ENCODE results near the gene CNTNAP5.
"Not testable (repeated sequence)": the region's sequence is repeated elsewhere in the genome, so short reads cannot be mapped to it uniquely, and the experiment has no call there.

Gene CNTNAP5

DNA sequence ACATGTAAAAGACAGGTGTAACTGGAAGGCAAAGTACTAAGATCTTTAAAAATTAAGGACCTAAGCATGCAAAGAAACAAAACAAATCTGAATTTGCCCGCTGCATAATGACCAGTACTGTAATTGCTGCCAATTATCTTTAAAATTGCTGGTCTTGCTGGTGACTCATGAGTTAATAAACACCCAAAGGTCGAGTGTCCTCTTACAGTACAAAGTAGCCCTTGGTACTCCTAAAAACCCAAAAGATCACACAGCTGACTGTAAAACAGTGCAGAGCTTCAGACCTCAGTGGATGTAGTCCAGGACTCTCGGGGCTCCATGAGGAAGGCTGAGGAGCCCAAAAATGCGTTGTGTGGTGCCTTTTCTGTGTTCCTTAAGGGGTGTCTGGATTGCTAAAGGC lies 308.7 kb downstream of the CNTNAP5 start:
- no peak for DNase-seq

DNA sequence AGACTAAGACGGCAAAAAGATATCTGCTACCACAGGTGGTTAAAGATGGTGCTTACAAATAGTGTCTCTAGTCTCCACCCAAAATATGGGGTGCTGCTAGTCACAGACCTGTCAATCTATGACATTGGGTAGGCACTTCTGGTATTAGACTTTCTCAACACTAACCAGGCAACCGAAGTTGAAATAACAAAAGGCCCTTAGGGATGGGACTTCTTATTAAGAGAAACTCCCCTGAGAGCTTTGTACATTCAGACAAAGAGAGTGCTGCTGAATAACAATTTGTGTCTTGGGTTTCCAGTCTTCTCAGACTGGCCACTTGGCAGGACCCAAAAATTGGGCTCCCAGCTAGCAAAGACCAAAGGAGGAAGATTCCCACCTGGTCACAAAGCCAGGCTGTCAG lies 310.0 kb downstream of the CNTNAP5 start:
- no peak for DNase-seq

DNA sequence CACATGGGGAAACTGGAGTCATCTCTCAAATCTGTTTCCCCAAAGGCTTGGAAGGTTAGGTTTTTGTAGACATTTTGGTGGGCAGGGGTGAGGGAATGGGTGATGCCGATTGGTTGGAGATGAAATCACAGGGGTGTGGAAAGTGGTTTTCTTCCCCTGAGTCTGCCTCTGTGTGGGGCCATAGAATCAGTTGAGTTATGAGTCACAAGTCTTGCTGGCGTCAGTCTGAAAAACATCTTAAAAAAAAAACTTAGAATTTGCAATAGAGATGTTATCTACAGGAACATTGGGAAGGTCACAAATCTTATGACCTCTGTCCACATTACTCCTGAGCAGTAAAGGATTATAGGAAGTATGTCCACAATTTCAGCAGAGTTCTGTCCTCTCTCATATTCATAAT lies 314.6 kb downstream of the CNTNAP5 start:
- no peak for DNase-seq

DNA sequence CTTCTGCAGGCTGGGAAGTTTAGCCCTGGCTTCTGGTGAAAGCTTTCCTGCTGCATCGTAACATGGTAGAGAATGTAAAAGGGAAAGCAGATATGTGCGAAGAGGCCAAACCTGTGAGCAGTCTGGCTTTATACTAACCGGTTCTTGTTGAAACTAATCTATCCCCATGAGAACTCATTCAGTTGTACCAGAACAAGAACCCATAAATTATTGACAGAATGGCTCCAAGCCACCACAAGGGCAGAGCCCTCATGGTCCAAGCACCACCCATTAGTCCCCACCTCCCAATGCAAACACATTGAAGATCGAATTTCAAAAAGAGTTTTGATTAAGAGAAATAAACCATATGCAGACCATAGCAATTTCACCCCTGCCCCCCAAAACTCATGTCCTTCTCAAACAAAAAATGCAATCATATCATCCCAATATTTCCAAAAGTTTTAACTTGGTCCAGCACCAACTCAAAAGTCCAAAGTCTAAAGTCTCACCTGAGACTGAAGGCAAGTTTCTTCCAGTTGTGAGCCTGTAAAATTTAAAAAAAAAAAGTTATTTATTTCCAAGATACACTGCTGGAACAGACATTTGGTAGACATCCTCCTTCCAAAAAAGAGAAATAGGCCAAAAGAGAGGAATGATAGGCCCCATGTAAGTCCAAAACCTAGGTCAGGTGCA lies 318.9 kb downstream of the CNTNAP5 start:
- DNase-seq = no peak

DNA sequence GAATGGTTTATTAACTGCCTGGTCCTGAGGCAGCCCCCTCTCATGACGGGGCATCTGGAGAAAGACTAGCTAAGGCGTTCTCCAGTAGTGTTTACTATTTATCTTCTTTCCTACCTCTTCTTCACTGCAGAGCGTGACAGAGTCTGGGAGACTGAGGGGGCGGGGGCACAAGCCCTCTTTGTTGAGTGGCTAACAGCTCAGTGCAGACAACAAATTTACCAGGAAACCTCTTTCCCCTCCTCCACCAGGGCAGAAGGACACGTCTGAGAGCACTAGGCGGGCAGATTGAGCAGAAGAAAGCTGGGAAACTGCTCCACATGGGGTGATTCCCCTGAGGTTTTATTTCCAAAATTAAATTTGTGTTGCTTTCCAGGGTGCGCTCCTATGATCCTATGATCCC lies 322.1 kb downstream of the CNTNAP5 start:
- no peak for DNase-seq

DNA sequence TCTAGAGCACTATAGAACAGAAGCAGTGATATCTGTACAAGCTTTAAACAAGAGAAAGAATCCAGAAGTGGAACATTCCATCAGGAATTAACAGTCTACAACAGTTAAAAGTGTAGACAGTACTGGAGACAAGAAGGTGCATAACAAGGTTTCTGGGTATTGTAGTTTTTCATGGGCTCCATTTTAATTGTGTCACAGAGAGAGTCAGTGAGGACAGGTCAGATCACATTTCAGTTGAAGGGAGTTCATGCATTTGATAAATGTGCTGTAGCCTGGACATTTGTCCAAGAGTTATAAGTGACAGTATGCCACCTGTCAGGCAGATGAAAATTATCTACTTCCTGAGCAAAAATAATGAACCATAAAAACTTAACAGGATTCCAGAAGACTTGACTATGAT lies 328.6 kb downstream of the CNTNAP5 start:
- no peak for DNase-seq

DNA sequence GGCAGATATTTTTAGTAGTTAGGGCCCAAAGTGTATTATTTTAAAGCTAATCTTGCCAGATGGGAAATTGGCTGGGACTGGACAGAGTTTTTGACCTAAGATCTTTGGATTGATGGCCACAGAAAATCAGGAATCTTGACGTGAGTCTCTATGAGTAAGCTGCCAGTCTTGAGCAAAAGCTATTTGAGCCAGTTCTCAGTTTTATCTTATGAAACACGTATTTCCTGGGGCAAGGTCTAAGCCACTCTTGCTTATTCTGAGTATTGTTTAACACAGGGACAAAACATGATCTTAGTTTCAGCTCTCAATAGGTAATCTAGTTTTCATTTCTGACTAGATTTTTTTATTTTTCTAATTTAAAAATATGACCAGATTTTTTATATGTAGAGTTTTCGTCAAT lies 329.4 kb downstream of the CNTNAP5 start:
- no peak for DNase-seq

DNA sequence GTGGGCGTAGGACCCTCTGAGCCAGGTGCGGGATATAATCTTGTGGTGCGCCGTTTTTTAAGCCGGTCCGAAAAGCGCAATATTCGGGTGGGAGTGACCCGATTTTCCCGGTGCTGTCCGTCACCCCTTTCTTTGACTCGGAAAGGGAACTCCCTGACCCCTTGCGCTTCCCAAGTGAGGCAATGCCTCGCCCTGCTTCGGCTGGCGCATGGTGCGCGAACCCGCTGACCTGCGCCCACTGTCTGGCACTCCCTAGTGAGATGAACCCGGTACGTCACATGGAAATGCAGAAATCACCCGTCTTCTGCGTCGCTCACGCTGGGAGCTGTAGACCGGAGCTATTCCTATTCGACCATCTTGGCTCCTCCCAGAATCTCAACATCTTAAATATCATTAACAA lies 336.9 kb downstream of the CNTNAP5 start:
- not testable (repeated sequence) for DNase-seq

DNA sequence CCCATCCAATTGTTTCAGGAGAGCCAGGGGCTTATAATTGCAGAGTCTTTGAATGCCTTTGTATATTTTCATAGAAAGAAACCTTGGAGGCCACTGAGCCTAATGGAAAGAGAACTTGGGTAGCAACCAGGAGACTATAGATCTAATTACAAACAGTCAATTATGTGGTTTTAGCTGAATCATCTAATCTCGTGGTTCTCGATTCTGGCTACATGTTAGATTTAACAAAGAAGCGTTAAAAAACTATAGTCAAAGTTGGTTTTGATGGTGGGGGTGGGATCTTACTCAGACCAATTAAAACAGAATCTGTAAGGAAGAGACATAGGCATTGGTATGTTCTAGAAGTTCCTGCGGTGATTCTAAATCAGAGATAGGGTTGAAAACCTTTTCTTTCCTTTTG lies 344.1 kb downstream of the CNTNAP5 start:
- no peak for DNase-seq

DNA sequence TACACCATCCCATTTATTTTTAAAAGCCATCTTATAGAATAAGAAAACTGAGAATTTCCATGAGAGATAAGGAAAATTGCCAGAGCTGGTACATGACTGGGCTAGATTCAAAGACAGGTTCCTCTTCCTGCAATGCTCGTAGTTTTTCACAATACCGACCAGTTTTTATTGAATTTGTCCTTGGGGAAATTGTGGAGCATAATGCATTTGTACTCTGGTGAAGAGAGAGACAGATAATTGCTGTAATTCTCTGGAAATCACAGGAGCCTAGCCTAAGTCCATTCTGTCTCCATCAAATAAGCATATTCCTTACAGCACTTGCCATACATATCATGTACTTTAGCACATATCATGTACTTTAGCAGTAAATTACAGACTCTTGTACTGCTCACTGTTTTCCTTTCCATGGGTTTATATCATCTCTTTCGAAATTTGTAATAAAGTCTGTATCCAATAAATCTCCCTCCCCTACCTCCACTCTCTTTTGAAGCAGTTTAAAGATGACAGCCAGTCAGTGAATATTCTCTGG lies 355.2 kb downstream of the CNTNAP5 start:
- no peak for DNase-seq

DNA sequence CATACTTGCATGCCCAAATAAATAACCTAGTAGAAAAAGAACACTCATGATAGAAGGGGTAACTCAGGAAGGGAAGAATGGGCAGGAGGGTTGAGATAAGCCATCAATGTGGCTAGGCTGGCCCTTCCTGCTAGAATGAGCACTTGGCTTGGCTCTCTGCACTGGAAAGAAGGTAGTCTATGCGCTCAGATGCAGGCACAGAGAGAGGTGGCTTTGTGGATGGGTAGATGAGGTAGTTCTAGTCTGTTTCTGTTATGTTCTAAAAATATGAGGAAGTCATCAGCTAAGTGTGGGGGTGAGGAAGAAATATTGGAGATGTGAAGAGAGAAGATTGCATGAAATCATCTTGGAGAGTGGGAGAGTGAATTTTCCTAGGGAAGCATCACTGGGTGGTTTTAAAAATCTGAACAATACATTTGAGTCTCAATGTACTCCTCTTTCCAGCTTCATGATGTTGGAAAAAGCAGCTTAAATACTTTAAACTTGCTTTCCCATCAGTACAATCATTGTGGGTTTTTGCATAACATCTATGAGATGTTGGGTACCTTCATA lies 357.1 kb downstream of the CNTNAP5 start:
- DNase-seq = no peak

DNA sequence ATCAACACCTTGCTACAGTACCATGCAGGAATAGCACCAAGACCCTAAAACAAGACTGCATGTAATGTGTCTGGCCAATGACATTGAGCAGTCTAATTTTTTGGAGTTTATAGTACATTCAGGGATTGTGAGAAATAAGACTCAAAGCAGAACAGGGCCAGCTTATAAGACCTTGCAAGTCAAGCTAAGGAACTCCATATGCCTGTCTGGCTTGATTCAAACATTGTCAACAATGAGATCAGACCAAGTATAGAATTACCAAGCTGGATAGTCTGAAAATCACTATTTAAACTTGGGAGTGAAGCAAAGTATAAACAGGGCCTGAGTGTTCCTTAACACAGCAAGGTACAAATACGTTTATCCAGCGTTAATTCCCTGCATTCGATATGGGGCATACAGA lies 370.9 kb downstream of the CNTNAP5 start:
- DNase-seq = no peak

DNA sequence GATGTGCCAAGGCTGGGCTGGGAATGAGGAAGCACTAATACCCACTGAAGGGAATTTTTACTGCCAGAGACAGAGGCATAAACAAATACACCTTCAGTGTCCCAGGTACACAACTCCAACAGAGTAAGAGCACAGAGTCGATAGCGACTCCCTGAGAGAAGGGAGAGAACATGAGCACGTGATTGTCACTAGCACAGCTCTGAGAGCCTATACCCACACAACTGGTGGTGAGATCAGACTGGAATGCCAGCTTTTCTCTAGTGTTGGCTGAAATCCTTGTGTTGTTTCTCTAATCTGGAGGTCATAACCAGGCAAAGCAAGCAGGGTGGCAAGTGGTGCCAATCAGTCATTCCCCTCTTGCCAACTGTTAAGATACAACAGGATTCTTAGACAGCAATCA lies 377.2 kb downstream of the CNTNAP5 start:
- DNase-seq = no peak

DNA sequence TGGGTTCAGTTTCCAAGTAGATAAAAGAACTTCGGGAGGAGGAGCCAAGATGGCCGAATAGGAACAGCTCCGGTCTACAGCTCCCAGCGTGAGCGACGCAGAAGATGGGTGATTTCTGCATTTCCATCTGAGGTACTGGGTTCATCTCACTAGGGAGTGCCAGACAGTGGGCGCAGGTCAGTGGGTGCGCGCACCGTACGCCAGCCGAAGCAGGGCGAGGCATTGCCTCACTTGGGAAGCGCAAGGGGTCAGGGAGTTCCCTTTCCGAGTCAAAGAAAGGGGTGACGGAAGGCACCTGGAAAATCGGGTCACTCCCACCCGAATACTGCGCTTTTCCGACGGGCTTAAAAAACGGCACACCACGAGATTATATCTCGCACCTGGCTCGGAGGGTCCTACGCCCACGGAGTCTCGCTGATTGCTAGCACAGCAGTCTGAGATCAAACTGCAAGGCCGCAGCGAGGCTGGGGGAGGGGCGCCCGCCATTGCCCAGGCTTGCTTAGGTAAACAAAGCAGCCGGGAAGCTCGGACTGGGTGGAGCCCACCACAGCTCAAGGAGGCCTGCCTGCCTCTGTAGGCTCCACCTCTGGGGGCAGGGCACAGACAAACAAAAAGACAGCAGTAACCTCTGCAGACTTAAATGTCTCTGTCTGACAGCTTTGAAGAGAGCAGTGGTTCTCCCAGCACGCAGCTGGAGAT lies 382.9 kb downstream of the CNTNAP5 start:
- DNase-seq = not testable (repeated sequence)

DNA sequence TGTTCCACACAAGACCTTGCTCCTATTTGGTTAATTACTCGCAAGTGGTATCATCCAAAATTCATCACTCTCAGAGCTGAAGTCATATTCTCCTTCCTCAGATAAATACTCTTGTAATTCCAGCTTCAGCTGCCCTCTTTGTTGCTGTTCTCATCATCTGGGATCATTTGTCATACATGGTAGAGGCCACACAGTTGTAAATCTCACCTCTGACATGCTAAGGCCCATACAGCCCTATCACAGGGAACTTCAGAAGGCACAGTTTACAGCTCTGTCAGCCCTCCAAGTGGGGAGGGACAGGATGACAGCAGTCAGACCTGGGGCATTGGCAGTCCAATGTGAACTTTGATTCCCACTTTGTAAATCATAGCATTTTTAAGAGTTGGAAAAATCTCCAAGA lies 399.0 kb downstream of the CNTNAP5 start:
- DNase-seq = no peak

DNA sequence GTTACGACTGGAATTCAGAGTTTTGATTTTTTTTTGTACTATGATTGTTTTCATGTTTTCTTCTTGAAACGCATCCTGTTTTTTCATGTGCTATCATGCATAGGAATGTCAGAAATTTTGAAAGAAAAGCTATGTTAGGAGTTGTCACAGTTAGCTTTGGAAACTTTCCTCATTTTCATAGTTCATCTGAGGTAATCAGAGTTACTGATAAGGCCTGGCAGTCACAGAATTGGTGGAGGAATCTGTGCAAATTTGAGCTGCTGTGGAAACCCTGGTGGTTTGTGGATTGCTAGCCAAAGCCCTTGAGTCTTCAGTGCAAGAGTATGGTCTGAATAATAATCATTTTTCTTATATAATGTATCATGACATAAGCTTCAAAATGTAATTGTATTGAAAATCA lies 401.0 kb downstream of the CNTNAP5 start:
- DNase-seq = no peak

DNA sequence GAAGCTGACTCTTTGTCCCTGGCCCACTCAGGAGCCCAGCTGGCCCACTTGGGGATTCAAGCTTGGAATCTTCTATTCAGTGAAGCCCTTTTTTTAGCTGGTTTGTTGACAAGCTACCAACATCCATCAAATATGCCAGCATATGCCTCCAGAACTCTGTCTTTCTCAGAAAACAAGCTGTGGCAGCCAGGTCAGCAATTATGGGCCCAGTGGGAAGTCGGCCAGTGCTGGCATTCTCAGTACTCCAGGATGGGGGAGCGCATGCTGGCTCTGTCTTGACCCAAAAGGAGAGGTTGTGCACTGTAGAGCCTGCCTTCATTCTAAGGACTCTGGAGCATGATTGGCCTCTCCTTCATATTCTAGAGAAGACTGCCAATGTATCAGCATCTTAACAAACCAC lies 401.5 kb downstream of the CNTNAP5 start:
- no peak for DNase-seq

DNA sequence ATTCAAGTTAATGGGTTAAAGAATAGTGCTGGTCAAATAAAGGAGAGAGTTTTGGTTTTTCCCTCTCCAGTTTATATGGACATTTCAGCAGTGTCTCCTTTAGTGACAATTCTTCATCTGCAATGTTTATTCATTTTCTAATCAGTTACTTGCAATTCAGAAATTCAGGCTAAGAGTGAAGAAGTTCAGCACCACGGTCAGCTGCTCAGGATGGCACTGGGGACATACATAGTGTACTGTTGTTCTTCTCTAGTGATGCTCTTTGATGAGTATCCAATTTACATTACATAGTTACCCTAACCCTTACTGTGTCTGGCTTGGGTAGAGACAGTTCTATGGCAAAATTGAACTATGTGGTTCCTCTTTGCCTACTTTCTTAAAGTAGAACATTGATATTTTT lies 412.7 kb downstream of the CNTNAP5 start:
- no peak for DNase-seq

DNA sequence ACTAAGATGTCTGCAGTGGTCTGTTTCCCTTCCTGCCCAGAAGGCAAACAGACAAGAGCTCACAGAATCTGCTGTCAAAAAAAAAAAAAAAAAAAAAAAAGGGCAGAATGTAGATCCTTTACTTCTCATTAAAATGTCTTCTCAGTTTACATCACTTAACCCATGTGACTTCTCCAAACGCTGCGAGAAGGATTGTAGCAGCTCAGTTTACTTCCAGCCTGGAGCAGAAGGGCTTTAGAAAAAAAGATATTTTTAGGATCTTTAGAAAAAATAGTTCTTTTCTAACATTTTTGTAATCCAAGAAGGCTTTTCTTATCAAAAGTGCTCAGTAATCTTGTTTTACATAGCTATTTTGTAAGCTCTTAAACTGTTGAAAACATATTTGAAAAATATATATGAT lies 425.4 kb downstream of the CNTNAP5 start:
- DNase-seq = no peak

DNA sequence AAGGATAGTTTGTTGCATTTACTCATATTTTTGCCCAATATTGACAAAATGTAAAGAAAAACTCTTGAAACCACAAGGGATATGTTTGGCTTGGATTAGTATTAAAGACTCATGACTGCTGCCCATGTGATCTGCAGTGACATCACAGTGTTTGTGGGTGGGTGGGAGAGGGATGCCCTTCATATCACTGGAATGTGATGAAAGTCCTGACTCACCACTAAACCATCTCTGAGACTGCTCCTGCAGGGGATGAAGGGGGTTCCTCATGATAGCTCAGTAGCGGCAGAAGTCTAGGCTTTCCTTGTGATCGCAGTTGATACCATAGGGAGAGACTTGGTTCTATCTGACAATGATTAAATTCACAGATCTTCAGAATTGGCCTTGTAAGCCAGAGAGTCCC lies 451.2 kb downstream of the CNTNAP5 start:
- no peak for DNase-seq

DNA sequence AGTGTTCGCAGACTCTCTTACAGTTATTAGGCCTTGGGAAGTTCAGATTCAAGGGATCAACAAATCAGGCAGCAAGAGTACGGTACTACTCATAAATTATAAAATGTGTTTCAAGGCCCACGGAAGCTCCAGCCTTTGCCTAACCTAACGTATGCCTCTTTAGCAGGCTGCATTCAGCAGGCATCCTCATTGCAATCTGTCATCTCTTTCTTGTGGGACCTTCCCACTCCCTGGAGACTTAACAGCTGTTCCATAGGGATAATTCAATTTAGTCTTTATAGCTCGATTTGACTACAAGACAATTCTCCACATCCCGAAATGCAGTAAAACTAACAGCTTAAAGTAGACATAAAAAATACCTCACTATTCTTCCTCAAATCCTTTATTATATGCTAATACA lies 453.7 kb downstream of the CNTNAP5 start:
- DNase-seq = no peak

DNA sequence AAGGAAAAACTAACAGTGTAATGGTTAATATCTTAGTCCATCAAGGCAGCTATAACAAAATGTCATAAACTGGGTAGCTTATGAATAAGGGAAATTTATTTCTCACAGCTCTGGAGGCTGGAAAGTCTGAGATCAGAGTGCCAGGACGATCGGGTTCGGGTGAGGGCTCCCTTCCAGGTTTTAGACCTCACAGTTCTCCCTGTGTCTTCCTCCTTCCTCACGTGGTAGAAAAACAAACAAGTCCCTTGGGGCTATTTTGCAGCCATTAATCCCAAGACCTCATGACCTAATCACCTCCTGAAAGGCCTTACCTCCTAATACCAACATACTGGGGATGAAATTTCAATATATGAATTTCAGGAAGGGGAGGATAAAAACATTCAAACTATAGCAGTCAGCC lies 455.9 kb downstream of the CNTNAP5 start:
- no peak for DNase-seq

DNA sequence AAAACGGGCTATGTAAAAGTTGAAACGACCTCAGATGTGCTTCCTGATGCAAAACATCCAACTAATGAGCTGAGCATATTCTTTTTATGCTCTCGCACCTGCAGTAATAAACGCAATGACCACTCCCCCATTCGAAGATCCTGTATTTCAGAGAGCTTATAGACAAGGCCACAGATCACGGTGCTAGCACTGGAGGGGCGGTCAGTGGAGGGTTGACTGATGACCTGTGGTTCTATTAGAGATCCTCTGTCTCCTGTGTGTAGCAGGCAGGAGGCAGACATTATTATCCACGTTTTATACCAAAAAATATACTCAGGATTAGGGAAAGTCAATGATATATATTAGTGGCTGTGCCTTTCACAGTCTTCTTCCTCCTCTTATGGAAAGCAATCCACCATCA lies 457.0 kb downstream of the CNTNAP5 start:
- DNase-seq = no peak

DNA sequence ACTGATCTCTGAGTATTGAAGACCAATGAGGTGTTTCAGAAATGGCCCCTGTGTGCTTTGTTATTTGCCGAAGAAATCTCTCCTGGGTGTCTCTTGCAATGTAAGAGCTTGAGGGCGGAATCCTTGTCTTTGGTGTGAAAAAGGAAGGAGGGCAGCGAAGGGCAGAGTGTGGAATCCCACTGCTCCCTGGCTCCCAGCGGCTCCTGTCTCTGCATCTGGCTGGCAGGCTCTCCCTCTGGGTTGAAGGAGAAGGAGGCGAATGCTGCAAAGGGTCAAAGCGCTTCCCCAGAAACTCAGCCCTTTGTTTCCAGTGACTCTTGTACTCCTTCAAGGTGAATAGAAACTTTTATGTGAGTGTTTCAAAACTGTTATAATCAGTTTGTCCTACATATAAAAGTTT lies 457.5 kb downstream of the CNTNAP5 start:
- DNase-seq = no peak

DNA sequence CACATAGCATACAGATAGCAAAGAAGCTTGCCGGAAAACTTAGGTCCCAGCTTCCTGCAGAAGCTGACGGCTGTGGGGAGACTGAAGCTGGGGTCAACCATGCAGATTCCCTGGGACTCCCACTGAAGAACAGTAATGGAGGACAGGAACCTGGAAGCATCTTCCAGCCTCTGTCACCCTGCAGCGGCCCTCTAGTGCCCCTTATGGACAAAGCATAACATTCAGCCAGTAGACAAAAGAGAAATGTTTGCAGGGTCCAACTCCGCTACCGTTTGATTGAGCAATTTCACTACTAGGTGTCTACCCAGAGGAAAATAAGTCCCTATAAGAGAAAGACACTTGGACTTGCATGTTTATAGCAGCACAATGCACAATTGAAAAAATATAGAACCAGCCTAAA lies 460.6 kb downstream of the CNTNAP5 start:
- DNase-seq = no peak
